Stimulated activated CD8-positive, alpha-beta memory T cell treated with anti-CD3 and anti-CD28 coated beads, Interleukin-12 subunit alpha, Interleukin-12 subunit beta, amount 100 ng/mL, for 24 hours (primary cell): ENCODE data around the gene EXOC1.
"Not testable (repeated sequence)": the region's sequence is repeated elsewhere in the genome, so short reads cannot be mapped to it uniquely, and the experiment has no call there.

Experiments used
- DNase-seq: peaks from one replicate; pipeline ENCODE4 v3.0.0-alpha.2; 2020; ENCODE audit errors: extremely low read depth

The EXOC1 gene

GRCh38 chr4:55853484-55854046, at the start of gene EXOC1:
Gene EXOC1 (plus strand): TSS chr4:55853648. CDS start chr4:55858324, 4,676 bp downstream.
- peak; percentile 97 for DNase-seq

- DNase-seq: no peak
Observed at GRCh38 chr4:55807556-55807955, 45.9 kb upstream of the EXOC1 start.

GRCh38 chr4:55808186-55808585, 45.3 kb upstream of the EXOC1 start:
- no peak for DNase-seq

GRCh38 chr4:55808632-55809031, 44.8 kb upstream of the EXOC1 start:
- DNase-seq: no peak

- no peak for DNase-seq
Observed at GRCh38 chr4:55817691-55818090, 35.8 kb upstream of the EXOC1 start.

- DNase-seq: no peak
Observed at GRCh38 chr4:55819634-55820033, 33.8 kb upstream of the EXOC1 start, which contains the start of gene EXOC1L. Gene EXOC1L (plus strand): TSS chr4:55819790. CDS start chr4:55820027, 237 bp downstream.

GRCh38 chr4:55820279-55820678, 33.2 kb upstream of the EXOC1 start:
- no peak for DNase-seq

- no peak for DNase-seq
Observed at GRCh38 chr4:55822329-55822728, 31.1 kb upstream of the EXOC1 start.

GRCh38 chr4:55824865-55825264, 28.6 kb upstream of the EXOC1 start:
- DNase-seq: no peak

GRCh38 chr4:55826986-55827385, 26.5 kb upstream of the EXOC1 start:
- no peak for DNase-seq

GRCh38 chr4:55827582-55827981, 25.9 kb upstream of the EXOC1 start:
- DNase-seq: no peak

- DNase-seq: no peak
Observed at GRCh38 chr4:55830048-55830447, 23.4 kb upstream of the EXOC1 start.

GRCh38 chr4:55830716-55831115, 22.7 kb upstream of the EXOC1 start:
- DNase-seq: no peak

- no peak for DNase-seq
Observed at GRCh38 chr4:55834086-55834795, 19.2 kb upstream of the EXOC1 start.

GRCh38 chr4:55837903-55838302, 15.5 kb upstream of the EXOC1 start:
- no peak for DNase-seq

- DNase-seq: no peak
Observed at GRCh38 chr4:55838356-55838755, 15.1 kb upstream of the EXOC1 start.

GRCh38 chr4:55838952-55839351, 14.5 kb upstream of the EXOC1 start:
- DNase-seq: no peak

GRCh38 chr4:55840956-55841355, 12.5 kb upstream of the EXOC1 start:
- no peak for DNase-seq

GRCh38 chr4:55841373-55842239, 11.8 kb upstream of the EXOC1 start:
- DNase-seq: not testable (repeated sequence)

GRCh38 chr4:55842312-55842711, 11.1 kb upstream of the EXOC1 start:
- not testable (repeated sequence) for DNase-seq

GRCh38 chr4:55849724-55850123, 3.7 kb upstream of the EXOC1 start:
- DNase-seq: no peak

- no peak for DNase-seq
Observed at GRCh38 chr4:55851885-55852284, 1.6 kb upstream of the EXOC1 start.

GRCh38 chr4:55854129-55854528, 681 bp downstream of the EXOC1 start:
- DNase-seq: no peak
